H1 (cell line): ENCODE results near the gene HLF. TPM values are rescaled to one million over a fixed set of nuclear protein-coding genes. Genes with fewer than 3 reads are reported as not detected.

Experiments used
- BRCA1 ChIP-seq: IDR thresholded peaks from 2 replicates; pipeline ENCODE4 v1.6.1; 2012; ENCODE audit warnings: low read depth, low read length, improper control_type of control experiment
- CHD1 ChIP-seq: IDR thresholded peaks from 2 replicates; pipeline ENCODE4 v1.6.1; 2012; ENCODE audit warnings: low read depth, low read length, improper control_type of control experiment
- CREB1 ChIP-seq: IDR thresholded peaks from 2 replicates; pipeline ENCODE4 v1.6.1; 2012; ENCODE audit warnings: inconsistent platforms
- E2F6 ChIP-seq: IDR thresholded peaks from 2 replicates; pipeline ENCODE4 v1.6.1; 2012; ENCODE audit warnings: inconsistent platforms
- EGR1 ChIP-seq: IDR thresholded peaks from 2 replicates; pipeline ENCODE4 v1.6.1; 2011; ENCODE audit warnings: low read depth, low read length, borderline replicate concordance
- KDM1A ChIP-seq: fragments of 200-600, 300-600 bp; sonication (generic); IDR thresholded peaks from 2 replicates; pipeline ENCODE4 v1.7.1; 2016; ENCODE audit warnings: mild to moderate bottlenecking, low read length, borderline replicate concordance
- SP1 ChIP-seq: IDR thresholded peaks from 2 replicates; pipeline ENCODE4 v1.6.1; 2011; ENCODE audit warnings: low read depth, low read length
- SP4 ChIP-seq: IDR thresholded peaks from 2 replicates; pipeline ENCODE4 v1.6.1; 2012; ENCODE audit warnings: low read length, inconsistent platforms
- SRF ChIP-seq: IDR thresholded peaks from 2 replicates; pipeline ENCODE4 v1.6.1; 2011; ENCODE audit warnings: mild to moderate bottlenecking, low read depth, low read length, moderate library complexity
- polyA plus RNA-seq, 7 experiments: library from polyadenylated mRNA; depleted of rRNA in 3 of 7; stranded (reverse) in 5 of 7; unstranded in 2 of 7; fragments of >200 nt in 5 of 7; fragments of 200-250 nt in 2 of 7; gene quantifications; 1 replicate in 5 of 7; 2 replicates in 1 of 7; 4 replicates in 1 of 7; pipeline versions ENCODE4 v1.2.1 to v1.2.3, GENCODE V29; 2011 to 2013; ENCODE audit warnings: missing spikeins in 2 of 7, mixed read lengths in 2 of 7
- total RNA-seq: library from RNA; stranded (reverse); fragmentation: NEBNext Ultra II Directional; extraction: Animal tissue kit (Norgen Biotek cat#: 25700); gene quantifications from 2 replicates; pipeline ENCODE4 v1.2.1, GENCODE V29; 2021
- TF ChIP-seq, protein P1 (sequence below): fragments of 300-600 bp; sonication (generic); IDR thresholded peaks from 2 replicates; pipeline ENCODE4 v1.7.1; 2012; ENCODE audit warnings: low read length, moderate library complexity, mild to moderate bottlenecking, inconsistent platforms; ENCODE audit not compliant: insufficient replicate concordance

Gene HLF
- total and polyA plus RNA-seq, 2 of the 8 experiments (the other 6 are each of a cell fraction or from before 2014, with no cell fraction given): 0.39 to 0.60 TPM

DNA sequence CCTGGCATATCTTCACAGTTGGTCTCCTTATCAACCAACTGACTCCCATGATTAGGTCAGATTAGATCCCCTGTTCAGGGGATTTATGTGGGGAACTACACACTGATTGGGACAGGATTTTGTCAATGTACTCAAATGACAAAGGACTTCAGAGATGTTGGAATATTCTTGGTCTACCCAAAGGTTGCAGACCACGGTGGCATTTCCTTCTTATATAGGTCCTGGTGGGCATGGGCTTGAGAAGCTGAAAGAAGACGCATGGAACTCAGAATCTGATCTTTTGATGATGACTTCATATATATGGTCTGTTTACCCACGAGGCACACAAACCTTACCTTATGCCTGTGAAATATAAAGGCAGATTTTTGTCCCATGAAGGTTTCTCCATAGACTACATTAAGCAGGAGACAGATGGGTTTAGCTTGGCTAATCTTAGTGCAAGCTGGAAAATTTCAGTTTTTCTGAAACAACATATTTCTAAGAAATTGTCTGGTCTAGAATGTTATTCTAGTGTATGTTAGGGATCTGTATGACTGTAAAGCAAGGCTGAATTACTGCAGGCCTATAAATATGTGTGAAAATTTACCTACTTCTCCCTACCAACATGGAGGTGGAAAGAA is 33.5 kb downstream of the HLF start (continued):
- TF ChIP-seq, protein P1, sequence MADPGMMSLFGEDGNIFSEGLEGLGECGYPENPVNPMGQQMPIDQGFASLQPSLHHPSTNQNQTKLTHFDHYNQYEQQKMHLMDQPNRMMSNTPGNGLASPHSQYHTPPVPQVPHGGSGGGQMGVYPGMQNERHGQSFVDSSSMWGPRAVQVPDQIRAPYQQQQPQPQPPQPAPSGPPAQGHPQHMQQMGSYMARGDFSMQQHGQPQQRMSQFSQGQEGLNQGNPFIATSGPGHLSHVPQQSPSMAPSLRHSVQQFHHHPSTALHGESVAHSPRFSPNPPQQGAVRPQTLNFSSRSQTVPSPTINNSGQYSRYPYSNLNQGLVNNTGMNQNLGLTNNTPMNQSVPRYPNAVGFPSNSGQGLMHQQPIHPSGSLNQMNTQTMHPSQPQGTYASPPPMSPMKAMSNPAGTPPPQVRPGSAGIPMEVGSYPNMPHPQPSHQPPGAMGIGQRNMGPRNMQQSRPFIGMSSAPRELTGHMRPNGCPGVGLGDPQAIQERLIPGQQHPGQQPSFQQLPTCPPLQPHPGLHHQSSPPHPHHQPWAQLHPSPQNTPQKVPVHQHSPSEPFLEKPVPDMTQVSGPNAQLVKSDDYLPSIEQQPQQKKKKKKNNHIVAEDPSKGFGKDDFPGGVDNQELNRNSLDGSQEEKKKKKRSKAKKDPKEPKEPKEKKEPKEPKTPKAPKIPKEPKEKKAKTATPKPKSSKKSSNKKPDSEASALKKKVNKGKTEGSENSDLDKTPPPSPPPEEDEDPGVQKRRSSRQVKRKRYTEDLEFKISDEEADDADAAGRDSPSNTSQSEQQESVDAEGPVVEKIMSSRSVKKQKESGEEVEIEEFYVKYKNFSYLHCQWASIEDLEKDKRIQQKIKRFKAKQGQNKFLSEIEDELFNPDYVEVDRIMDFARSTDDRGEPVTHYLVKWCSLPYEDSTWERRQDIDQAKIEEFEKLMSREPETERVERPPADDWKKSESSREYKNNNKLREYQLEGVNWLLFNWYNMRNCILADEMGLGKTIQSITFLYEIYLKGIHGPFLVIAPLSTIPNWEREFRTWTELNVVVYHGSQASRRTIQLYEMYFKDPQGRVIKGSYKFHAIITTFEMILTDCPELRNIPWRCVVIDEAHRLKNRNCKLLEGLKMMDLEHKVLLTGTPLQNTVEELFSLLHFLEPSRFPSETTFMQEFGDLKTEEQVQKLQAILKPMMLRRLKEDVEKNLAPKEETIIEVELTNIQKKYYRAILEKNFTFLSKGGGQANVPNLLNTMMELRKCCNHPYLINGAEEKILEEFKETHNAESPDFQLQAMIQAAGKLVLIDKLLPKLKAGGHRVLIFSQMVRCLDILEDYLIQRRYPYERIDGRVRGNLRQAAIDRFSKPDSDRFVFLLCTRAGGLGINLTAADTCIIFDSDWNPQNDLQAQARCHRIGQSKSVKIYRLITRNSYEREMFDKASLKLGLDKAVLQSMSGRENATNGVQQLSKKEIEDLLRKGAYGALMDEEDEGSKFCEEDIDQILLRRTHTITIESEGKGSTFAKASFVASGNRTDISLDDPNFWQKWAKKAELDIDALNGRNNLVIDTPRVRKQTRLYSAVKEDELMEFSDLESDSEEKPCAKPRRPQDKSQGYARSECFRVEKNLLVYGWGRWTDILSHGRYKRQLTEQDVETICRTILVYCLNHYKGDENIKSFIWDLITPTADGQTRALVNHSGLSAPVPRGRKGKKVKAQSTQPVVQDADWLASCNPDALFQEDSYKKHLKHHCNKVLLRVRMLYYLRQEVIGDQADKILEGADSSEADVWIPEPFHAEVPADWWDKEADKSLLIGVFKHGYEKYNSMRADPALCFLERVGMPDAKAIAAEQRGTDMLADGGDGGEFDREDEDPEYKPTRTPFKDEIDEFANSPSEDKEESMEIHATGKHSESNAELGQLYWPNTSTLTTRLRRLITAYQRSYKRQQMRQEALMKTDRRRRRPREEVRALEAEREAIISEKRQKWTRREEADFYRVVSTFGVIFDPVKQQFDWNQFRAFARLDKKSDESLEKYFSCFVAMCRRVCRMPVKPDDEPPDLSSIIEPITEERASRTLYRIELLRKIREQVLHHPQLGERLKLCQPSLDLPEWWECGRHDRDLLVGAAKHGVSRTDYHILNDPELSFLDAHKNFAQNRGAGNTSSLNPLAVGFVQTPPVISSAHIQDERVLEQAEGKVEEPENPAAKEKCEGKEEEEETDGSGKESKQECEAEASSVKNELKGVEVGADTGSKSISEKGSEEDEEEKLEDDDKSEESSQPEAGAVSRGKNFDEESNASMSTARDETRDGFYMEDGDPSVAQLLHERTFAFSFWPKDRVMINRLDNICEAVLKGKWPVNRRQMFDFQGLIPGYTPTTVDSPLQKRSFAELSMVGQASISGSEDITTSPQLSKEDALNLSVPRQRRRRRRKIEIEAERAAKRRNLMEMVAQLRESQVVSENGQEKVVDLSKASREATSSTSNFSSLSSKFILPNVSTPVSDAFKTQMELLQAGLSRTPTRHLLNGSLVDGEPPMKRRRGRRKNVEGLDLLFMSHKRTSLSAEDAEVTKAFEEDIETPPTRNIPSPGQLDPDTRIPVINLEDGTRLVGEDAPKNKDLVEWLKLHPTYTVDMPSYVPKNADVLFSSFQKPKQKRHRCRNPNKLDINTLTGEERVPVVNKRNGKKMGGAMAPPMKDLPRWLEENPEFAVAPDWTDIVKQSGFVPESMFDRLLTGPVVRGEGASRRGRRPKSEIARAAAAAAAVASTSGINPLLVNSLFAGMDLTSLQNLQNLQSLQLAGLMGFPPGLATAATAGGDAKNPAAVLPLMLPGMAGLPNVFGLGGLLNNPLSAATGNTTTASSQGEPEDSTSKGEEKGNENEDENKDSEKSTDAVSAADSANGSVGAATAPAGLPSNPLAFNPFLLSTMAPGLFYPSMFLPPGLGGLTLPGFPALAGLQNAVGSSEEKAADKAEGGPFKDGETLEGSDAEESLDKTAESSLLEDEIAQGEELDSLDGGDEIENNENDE: no peak
- no peak for TF ChIP-seq CHD1
- no peak for TF ChIP-seq SP1
- no peak for TF ChIP-seq CREB1
- TF ChIP-seq SRF: no peak
- no peak for TF ChIP-seq EGR1
- TF ChIP-seq SP4: no peak
- TF ChIP-seq KDM1A: no peak
- no peak for TF ChIP-seq BRCA1
- TF ChIP-seq E2F6: no peak
